Activated CD4-positive, alpha-beta T cell treated with anti-CD3 and anti-CD28 coated beads for 36 hours (primary cell): Measurements from ENCODE around the gene ASZ1. TPM values are rescaled to one million over a fixed set of nuclear protein-coding genes. Genes with fewer than 3 reads are reported as not detected.
"Not testable (repeated sequence)": the region's sequence is repeated elsewhere in the genome, so short reads cannot be mapped to it uniquely, and the experiment has no call there.

ENCODE experiments used
- ATAC-seq: fragments of 200-7000 bp; cut with Tn5 transposase; one replicate; pipeline ENCODE4 v1.10.0; 2021; ENCODE audit warnings: mild to moderate bottlenecking, moderate library complexity
- CTCF ChIA-PET: fragments of 350-600 bp; sonication (Branson Sonifier 250); formaldehyde crosslinking; loops from one replicate; lab custom pipeline; 2021; ENCODE audit warnings: antibody characterized with exemption; lab: Charles Lee
- POLR2A ChIA-PET: fragments of 350-600 bp; sonication (Branson Sonifier 250); formaldehyde crosslinking; loops from one replicate; lab custom pipeline; 2021; ENCODE audit warnings: antibody characterized with exemption, inconsistent platforms; lab: Charles Lee
- DNase-seq: peaks from one replicate; pipeline ENCODE4 v3.0.0-alpha.2; 2020
- H3K27ac Mint-ChIP-seq: one replicate; pipeline ENCODE4 v1.8.0; 2021; ENCODE audit warnings: mixed read lengths
- H3K27me3 Mint-ChIP-seq: one replicate; pipeline ENCODE4 v1.8.0; 2021; ENCODE audit warnings: mixed read lengths
- H3K36me3 Mint-ChIP-seq: one replicate; pipeline ENCODE4 v1.8.0; 2021; ENCODE audit warnings: low read depth, mixed read lengths
- H3K4me1 Mint-ChIP-seq: one replicate; pipeline ENCODE4 v1.8.0; 2021; ENCODE audit warnings: mixed read lengths
- H3K4me3 Mint-ChIP-seq: one replicate; pipeline ENCODE4 v1.8.0; 2021; ENCODE audit warnings: mild to moderate bottlenecking, moderate library complexity, mixed read lengths
- H3K9me3 Mint-ChIP-seq: one replicate; pipeline ENCODE4 v1.8.0; 2021; ENCODE audit warnings: low read depth, mixed read lengths
- intact Hi-C, 2 experiments: fragments of 100-400 bp; cut with DNase I in 1 of 2; cut with micrococcal nuclease in 1 of 2; formaldehyde crosslinking; loops; one replicate each; pipeline versions ENCODE4 v1.14.2 to v1.15.1; 2022 to 2024; cut with DNase I, micrococcal nuclease
- total RNA-seq, 2 experiments: library from RNA; stranded (reverse); gene quantifications; one replicate each; pipeline ENCODE4 v1.2.3, GENCODE V29; 2021

The ASZ1 gene
- total RNA-seq, 2 experiments from 2014 or later, result not detected

DNA sequence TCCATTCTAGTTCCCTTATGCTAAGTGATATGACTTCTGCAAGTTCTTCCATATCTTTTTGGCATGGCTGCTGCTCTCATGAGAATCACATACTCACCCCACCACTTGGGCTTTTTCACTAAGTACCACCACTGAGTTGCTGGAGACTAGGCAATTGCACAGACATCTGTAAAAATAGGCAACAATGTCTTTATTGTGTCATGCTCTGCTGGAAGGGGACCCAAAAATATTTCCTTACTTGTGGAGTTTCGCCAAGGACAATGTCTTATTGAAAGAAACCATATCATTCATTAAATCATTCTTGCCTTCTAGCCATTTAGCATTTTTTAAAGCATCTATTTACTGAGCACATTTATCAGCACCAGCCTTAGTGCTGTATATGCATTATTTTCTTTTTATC, 17.4 kb upstream of the ASZ1 start:
- CTCF ChIA-PET, result no interaction called here
- intact Hi-C loops, result no loop called here
- no peak overlapping the region for H3K27ac Mint-ChIP-seq
- peaks cover 7% of the 10 kb centered on the region for H3K9me3 Mint-ChIP-seq
- no peak overlapping the region for H3K4me3 Mint-ChIP-seq
- POLR2A ChIA-PET, result no interaction called here
- H3K4me1 Mint-ChIP-seq, result no peaks in the 10 kb centered on the region
- H3K27me3 Mint-ChIP-seq, result no peaks in the 10 kb centered on the region
- H3K36me3 Mint-ChIP-seq, result no peaks in the 10 kb centered on the region
- ATAC-seq (no peak), DNase-seq (no peak)

DNA sequence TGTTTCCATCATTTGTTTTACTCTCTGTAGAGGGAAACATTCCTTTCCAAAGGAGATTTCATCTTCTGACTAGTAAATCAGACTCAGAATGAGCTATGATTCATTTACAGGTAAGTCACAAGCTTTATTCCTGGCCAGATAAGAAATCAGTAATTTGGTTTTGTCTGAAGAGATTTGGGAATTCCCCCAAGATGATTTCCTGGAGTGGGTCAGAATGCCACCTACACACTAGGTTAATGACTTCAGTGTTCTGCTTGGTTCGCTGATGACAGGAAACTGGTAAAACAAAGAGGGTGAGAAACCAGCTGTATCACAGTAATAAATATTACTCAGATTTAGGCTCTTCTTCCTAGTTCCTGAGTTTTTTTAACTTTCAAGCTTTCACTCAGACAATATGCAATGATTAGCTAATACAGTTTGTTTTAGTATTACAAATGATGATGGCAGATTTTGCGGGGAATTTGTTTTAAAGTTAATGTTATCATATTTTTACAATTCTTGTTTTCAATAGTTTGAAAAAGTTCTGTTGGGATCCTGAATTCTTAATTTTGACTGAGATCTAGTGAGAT, 8.3 kb upstream of the ASZ1 start:
- Mint-ChIP-seq H3K9me3 (no peaks in the 10 kb centered on the region), H3K27ac (no peak overlapping the region), H3K4me1 (peaks cover 6% of the 10 kb centered on the region), H3K4me3 (no peak overlapping the region), H3K27me3 (peaks cover 9% of the 10 kb centered on the region), H3K36me3 (no peaks in the 10 kb centered on the region)
- intact Hi-C loops, result no loop called here
- POLR2A ChIA-PET, result no interaction called here
- DNase-seq, result peak; percentile 13
- ATAC-seq, result peak; percentile 93
- CTCF ChIA-PET, result interaction anchor here (0.9 kb wide), 1 partner anchor 25 kb away, joined by 3 read pairs; no protein-coding TSS in a partner anchor

DNA sequence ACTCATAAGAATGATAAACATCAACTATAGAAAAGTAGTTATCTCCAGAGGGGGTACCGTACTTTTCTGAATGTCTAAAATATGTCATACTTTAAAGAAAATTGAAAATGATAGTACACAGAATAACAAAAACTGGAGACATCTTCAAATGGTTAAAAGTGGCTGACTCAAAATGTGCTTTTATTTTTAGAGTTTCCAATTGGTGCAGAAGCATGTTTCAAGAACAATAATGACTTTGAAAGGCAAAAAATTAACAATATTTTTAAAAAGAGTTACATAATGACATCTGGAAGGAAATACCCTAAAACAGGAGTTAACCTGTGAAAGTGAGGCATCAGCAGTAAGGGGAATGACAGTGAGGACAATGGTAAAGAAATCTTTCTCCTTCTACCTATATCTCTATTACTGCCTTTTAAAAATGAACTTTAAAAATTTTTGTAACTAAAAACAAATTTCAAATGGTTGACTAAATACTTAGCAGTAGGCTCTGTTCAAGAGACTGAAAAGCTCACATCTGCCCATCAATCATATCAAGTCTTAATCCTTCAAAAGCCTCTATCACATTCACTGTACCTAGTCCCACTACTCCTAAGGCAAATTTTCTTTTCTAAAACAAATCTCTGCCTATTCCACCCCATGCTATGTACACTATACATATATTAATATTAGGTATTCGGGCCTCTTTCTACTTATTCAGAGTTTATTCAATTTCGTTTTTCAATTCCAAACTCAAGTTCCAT, 3.0 kb downstream of the ASZ1 start:
- POLR2A ChIA-PET, result no interaction called here
- Mint-ChIP-seq H3K27me3 (no peaks in the 10 kb centered on the region), H3K4me1 (no peaks in the 10 kb centered on the region), H3K27ac (no peak overlapping the region), H3K9me3 (peaks cover 2% of the 10 kb centered on the region), H3K36me3 (no peaks in the 10 kb centered on the region), H3K4me3 (no peak overlapping the region)
- intact Hi-C loops, result no loop called here
- ATAC-seq, result no peak
- CTCF ChIA-PET, result no interaction called here
- no peak for DNase-seq

DNA sequence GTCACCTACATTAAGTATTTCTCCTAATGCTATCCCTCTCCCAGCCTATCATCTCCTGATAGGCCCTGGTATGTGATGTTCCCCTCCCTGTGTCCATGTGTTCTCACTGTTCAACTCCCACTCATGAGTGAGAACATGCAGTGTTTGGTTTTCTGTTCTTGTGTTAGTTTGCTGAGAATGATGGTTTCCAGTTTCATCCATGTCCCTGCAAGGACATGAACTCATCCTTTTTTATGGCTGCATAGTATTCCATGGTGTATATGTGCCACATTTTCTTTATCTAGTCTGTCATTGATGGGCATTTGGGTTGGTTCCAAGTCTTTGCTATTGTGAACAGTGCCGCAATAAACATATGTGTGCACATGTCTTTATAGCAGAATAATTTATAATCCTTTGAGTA, 12.7 kb downstream of the ASZ1 start:
- H3K36me3 Mint-ChIP-seq, H3K27me3 Mint-ChIP-seq, DNase-seq, CTCF ChIA-PET, POLR2A ChIA-PET, H3K9me3 Mint-ChIP-seq, H3K4me1 Mint-ChIP-seq, ATAC-seq, H3K27ac Mint-ChIP-seq, intact Hi-C loops, H3K4me3 Mint-ChIP-seq: not testable (repeated sequence)

DNA sequence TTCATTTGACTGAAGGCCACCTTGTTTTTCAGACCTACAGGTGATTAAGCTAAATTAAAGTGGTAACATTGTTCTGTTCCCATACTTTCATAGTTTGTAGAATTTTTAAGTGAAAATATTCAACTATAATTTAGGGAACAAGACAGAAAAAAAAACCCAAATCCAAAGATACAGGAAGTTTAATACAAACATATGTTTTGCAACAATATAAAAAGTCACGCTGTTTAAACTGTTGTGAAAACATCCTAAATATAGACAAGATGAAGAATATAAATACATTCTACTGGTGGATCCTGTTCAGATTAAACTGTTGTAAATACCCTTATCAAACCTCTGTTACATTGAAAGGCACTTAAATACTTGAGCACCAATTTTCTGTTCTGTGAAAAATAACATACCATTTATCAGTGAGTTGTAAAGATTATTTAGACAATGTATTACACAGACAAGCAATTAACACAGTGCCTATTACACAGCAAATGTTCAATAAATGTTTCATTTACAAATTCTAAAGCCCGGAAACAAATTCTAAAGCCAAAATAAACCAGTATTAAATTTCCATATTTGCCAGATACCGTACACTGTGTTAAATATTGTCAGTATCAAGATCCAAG, 14.2 kb downstream of the ASZ1 start:
- CTCF ChIA-PET, result no interaction called here
- no peak for ATAC-seq
- Mint-ChIP-seq H3K4me1 (no peaks in the 10 kb centered on the region), H3K36me3 (no peaks in the 10 kb centered on the region), H3K27me3 (no peaks in the 10 kb centered on the region), H3K27ac (no peak overlapping the region), H3K9me3 (no peaks in the 10 kb centered on the region), H3K4me3 (no peak overlapping the region)
- POLR2A ChIA-PET, result no interaction called here
- DNase-seq, result no peak
- intact Hi-C loops, result no loop called here

DNA sequence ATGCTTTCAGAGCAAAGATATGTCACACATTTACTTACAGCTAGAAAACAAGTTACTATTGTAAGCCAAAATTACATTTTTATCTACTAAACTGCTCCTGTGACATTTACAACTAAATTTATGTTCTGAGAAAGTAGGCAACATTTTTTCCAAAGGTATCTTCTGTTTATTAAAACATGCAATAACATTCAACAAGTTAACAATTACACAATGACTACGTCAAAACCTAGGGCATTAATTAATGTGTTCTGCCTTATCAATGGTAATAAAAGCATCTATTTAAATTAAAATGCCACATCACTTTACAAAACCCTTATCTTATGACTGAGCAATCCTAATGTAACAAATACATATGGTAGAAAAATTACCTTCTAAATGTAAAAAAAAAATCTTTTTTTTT, 14.9 kb downstream of the ASZ1 start:
- no peaks in the 10 kb centered on the region for H3K9me3 Mint-ChIP-seq
- H3K4me3 Mint-ChIP-seq, result no peak overlapping the region
- H3K27me3 Mint-ChIP-seq, result no peaks in the 10 kb centered on the region
- H3K4me1 Mint-ChIP-seq, result no peaks in the 10 kb centered on the region
- CTCF ChIA-PET, result no interaction called here
- intact Hi-C loops, result no loop called here
- POLR2A ChIA-PET, result no interaction called here
- no peak overlapping the region for H3K27ac Mint-ChIP-seq
- no peak for ATAC-seq
- DNase-seq, result no peak
- H3K36me3 Mint-ChIP-seq, result no peaks in the 10 kb centered on the region

DNA sequence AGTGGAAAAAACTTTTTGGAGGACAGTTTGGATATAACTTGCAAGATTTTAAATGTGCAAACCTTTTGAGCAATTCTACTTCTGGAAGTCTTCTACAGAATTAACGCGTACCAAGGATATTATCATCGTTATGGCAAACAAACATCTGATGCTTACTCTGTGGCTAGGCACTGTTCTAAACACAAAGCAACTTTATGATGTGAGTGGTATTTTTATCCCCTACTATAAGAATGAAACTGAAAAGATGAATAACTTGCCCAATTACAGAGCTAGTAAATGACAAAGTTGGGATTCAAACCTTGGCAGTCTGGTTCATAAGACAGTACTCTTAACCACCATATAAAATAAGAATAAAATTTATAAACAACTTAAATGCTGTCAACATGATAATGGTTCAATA, 15.8 kb downstream of the ASZ1 start:
- intact Hi-C loops, result no loop called here
- CTCF ChIA-PET, result no interaction called here
- DNase-seq, result no peak
- ATAC-seq, result no peak
- Mint-ChIP-seq H3K27ac (no peak overlapping the region), H3K4me1 (no peaks in the 10 kb centered on the region), H3K36me3 (no peaks in the 10 kb centered on the region), H3K4me3 (no peak overlapping the region), H3K9me3 (no peaks in the 10 kb centered on the region), H3K27me3 (no peaks in the 10 kb centered on the region)
- POLR2A ChIA-PET, result no interaction called here

DNA sequence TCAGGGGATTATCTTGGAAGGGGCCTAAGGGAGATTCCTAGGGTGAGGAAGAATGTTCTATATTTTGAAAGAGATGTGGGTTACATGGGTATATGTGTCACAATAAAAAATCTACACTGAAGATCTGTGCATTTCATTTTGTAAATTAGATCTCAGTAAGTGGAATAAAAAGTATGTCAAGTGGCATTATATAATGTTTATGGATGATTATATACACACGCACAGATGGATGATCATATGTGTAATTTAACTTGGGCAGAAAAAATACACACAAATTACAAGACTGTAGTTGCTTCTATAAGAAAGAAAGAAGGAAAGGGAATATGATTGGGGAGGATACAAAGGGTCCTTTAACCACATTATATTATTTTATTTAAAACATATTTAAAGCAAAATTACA, 18.5 kb downstream of the ASZ1 start:
- no peak overlapping the region for H3K4me3 Mint-ChIP-seq
- ChIA-PET CTCF (no interaction called here), POLR2A (no interaction called here)
- no peaks in the 10 kb centered on the region for H3K4me1 Mint-ChIP-seq
- intact Hi-C loops, result no loop called here
- ATAC-seq, result no peak
- H3K27me3 Mint-ChIP-seq, result no peaks in the 10 kb centered on the region
- H3K27ac Mint-ChIP-seq, result no peak overlapping the region
- H3K9me3 Mint-ChIP-seq, result peaks cover 2% of the 10 kb centered on the region
- no peaks in the 10 kb centered on the region for H3K36me3 Mint-ChIP-seq
- DNase-seq, result no peak

DNA sequence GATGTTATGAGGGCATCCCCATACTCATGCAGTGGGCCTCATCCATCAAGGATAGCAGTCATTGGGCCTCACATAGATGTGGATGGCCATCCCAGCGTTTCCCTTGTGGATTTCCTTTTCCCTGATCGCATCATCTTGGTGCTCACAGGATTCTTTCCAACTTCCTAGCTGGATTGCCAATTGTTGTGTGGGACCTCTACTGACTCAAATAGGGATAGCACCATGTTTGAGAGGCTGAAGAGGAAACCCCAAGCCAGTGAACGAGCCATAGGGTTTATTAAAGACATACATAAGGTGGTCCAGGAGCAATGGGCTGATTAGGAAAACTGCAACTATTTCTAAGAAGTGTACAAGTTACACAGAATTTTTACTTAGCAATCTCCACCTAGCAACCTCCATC, 21.8 kb downstream of the ASZ1 start:
- no peak overlapping the region for H3K4me3 Mint-ChIP-seq
- no peaks in the 10 kb centered on the region for H3K36me3 Mint-ChIP-seq
- ChIA-PET CTCF (no interaction called here), POLR2A (no interaction called here)
- DNase-seq (no peak), ATAC-seq (no peak)
- intact Hi-C loops, result no loop called here
- H3K4me1 Mint-ChIP-seq, result no peaks in the 10 kb centered on the region
- H3K27ac Mint-ChIP-seq, result no peak overlapping the region
- H3K27me3 Mint-ChIP-seq, result no peaks in the 10 kb centered on the region
- H3K9me3 Mint-ChIP-seq, result peaks cover 2% of the 10 kb centered on the region

DNA sequence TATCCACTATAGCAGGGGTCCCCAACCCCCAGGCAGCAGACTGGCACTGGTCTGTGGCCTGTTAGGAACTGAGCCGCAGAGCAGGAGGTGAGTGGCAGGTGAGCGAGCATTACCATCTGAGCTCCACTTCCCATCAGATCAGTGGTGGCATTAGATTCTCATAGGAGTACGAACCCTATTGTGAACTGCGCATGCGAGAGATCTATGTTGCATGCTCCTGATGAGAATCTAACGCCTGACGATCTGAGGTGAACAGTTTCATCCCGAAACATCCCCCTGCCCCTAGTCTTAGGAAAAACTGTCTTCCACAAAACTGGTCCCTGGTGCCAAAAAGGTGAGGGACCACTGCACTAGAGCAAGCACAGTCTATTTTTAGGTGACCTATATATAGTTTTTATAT, 23.6 kb downstream of the ASZ1 start:
- ATAC-seq (no peak), DNase-seq (no peak)
- Mint-ChIP-seq H3K4me1 (no peaks in the 10 kb centered on the region), H3K4me3 (no peak overlapping the region), H3K36me3 (no peaks in the 10 kb centered on the region), H3K27me3 (no peaks in the 10 kb centered on the region), H3K9me3 (peaks cover 2% of the 10 kb centered on the region), H3K27ac (no peak overlapping the region)
- intact Hi-C loops, result no loop called here
- CTCF ChIA-PET, result no interaction called here
- POLR2A ChIA-PET, result no interaction called here

DNA sequence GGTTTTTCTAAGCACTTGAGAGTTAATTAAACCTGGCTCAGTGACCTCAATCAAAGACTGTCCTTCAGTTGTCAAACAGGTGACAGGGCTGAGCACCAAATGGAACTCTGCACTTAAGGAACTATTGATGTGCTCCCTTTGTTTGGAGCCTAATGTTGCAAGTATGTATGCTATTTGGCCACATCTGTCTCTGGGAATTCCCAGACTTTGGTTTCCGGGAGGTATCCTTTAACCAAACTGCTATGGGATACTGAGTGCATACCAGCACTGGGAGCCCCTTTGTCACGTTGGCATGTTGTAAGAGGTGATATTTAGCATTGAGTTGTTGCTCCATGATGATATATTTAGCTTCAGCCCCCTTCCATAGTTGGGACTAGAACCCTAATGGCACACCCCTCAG, 25.2 kb downstream of the ASZ1 start:
- ChIA-PET POLR2A (no interaction called here), CTCF (interaction anchor here (1.1 kb wide), 1 partner anchor 15 kb away, joined by 3 read pairs; no protein-coding TSS in a partner anchor)
- no peaks in the 10 kb centered on the region for H3K27me3 Mint-ChIP-seq
- intact Hi-C loops, result no loop called here
- ATAC-seq (no peak), DNase-seq (no peak)
- H3K4me3 Mint-ChIP-seq, result no peak overlapping the region
- H3K36me3 Mint-ChIP-seq, result no peaks in the 10 kb centered on the region
- no peak overlapping the region for H3K27ac Mint-ChIP-seq
- H3K4me1 Mint-ChIP-seq, result no peaks in the 10 kb centered on the region
- peaks cover 2% of the 10 kb centered on the region for H3K9me3 Mint-ChIP-seq
